HTR-8/SVneo (cell line): Measurements from ENCODE around the gene NCAPD2.
"Not testable (repeated sequence)": the region's sequence is repeated elsewhere in the genome, so short reads cannot be mapped to it uniquely, and the experiment has no call there.

Experiments
- DNase-seq: peaks from one replicate; pipeline ENCODE4 v3.0.0; 2011; ENCODE audit warnings: low spot score, mixed read lengths; ENCODE audit not compliant: insufficient read length
- FAIRE-seq: peaks from 2 replicates; lab custom pipeline; 2011; peaks lifted over from hg19 to GRCh38; lab: Jason Lieb, UNC

The NCAPD2 gene

GRCh38 chr12:6463858-6464257, 30.0 kb upstream of the NCAPD2 start:
- FAIRE-seq (no peak), DNase-seq (no peak)

GRCh38 chr12:6464531-6464930, 29.4 kb upstream of the NCAPD2 start:
- no peak for DNase-seq
- FAIRE-seq = no peak

GRCh38 chr12:6465467-6466183, 28.3 kb upstream of the NCAPD2 start:
- DNase-seq = peak; percentile 82

GRCh38 chr12:6466184-6466573, 27.7 kb upstream of the NCAPD2 start:
- DNase-seq (no peak), FAIRE-seq (no peak)

More at GRCh38 chr12:6465467-6466183, 28.3 kb upstream of the NCAPD2 start:
- FAIRE-seq = no peak

GRCh38 chr12:6466751-6467150, 27.2 kb upstream of the NCAPD2 start:
- not testable (repeated sequence) for FAIRE-seq, DNase-seq

- DNase-seq, FAIRE-seq: not testable (repeated sequence)
Observed at GRCh38 chr12:6467571-6468282, 26.2 kb upstream of the NCAPD2 start.

- FAIRE-seq (no peak), DNase-seq (no peak)
Observed at GRCh38 chr12:6468283-6468575, 25.7 kb upstream of the NCAPD2 start.

GRCh38 chr12:6469092-6469491, 24.8 kb upstream of the NCAPD2 start:
- DNase-seq (no peak), FAIRE-seq (no peak)

- DNase-seq (no peak), FAIRE-seq (peak; percentile 9)
Observed at GRCh38 chr12:6469609-6470374, 24.1 kb upstream of the NCAPD2 start.

GRCh38 chr12:6470375-6471163, 23.3 kb upstream of the NCAPD2 start, which contains the start of gene VAMP1:
Gene VAMP1 (minus strand): TSS chr12:6470677. CDS start chr12:6470531, 146 bp downstream.
- FAIRE-seq (peak; percentile 98), DNase-seq (peak; percentile 99)

- no peak for DNase-seq
- FAIRE-seq = no peak
Observed at GRCh38 chr12:6471989-6472360, 21.9 kb upstream of the NCAPD2 start.

GRCh38 chr12:6472491-6472890, 21.4 kb upstream of the NCAPD2 start:
- DNase-seq = no peak
- FAIRE-seq = no peak

GRCh38 chr12:6475233-6475975, 18.5 kb upstream of the NCAPD2 start:
- not testable (repeated sequence) for FAIRE-seq, DNase-seq

- no peak for DNase-seq
- no peak for FAIRE-seq
Observed at GRCh38 chr12:6476489-6476888, 17.4 kb upstream of the NCAPD2 start.

GRCh38 chr12:6477601-6478377, 16.1 kb upstream of the NCAPD2 start:
- not testable (repeated sequence) for DNase-seq
- FAIRE-seq = peak; percentile 81

GRCh38 chr12:6478416-6478815, 15.5 kb upstream of the NCAPD2 start:
- DNase-seq = no peak
- no peak for FAIRE-seq

- FAIRE-seq (no peak), DNase-seq (no peak)
Observed at GRCh38 chr12:6488240-6488639, 5.7 kb upstream of the NCAPD2 start.

- DNase-seq (no peak), FAIRE-seq (no peak)
Observed at GRCh38 chr12:6489449-6489848, 4.5 kb upstream of the NCAPD2 start.

GRCh38 chr12:6490673-6491072, 3.2 kb upstream of the NCAPD2 start:
- not testable (repeated sequence) for FAIRE-seq, DNase-seq
